Heart right ventricle (tissue), 16 donors: ENCODE results near the gene ZNF398. TPM values are rescaled to one million over a fixed set of nuclear protein-coding genes. Genes with fewer than 3 reads are reported as not detected.

Experiments
- ATAC-seq, 8 donors: fragments of 200-7000 bp; cut with Tn5 transposase; one replicate each; pipeline ENCODE4 v1.9.1; 2020; ENCODE audit warnings: mild to moderate bottlenecking in 8 of 8, moderate library complexity in 8 of 8, moderate number of reproducible peaks in 1 of 8
- DNase-seq, 2 donors: peaks; one replicate each; pipeline ENCODE4 v3.0.0-alpha.2; 2020
- H3K27ac ChIP-seq, 10 donors: fragments of 200-600 bp; sonication (generic) in 2 of 10; one replicate each; pipeline versions ENCODE4 v1.5.0 to v1.8.0; 2020 to 2022; ENCODE audit warnings: mild to moderate bottlenecking in 3 of 10
- H3K27me3 ChIP-seq, 7 donors: fragments of 200-600 bp; one replicate each; pipeline ENCODE4 v1.8.0; 2021 to 2022; ENCODE audit warnings: mild to moderate bottlenecking in 2 of 7
- H3K36me3 ChIP-seq, 9 donors: fragments of 200-600 bp; sonication (generic) in 1 of 9; one replicate each; pipeline versions ENCODE4 v1.5.0 to v1.8.0; 2020 to 2022; ENCODE audit warnings: mild to moderate bottlenecking in 2 of 9
- H3K4me1 ChIP-seq, 9 donors: fragments of 200-600 bp; sonication (generic) in 1 of 9; one replicate each; pipeline versions ENCODE4 v1.5.0 to v1.8.0; 2020 to 2022; ENCODE audit warnings: mild to moderate bottlenecking in 4 of 9
- H3K4me3 ChIP-seq, 10 donors: fragments of 200-600 bp; sonication (generic) in 2 of 10; one replicate each; pipeline versions ENCODE4 v1.5.0 to v1.8.0; 2020 to 2022; ENCODE audit warnings: mild to moderate bottlenecking in 7 of 10, moderate library complexity in 2 of 10
- H3K9me3 ChIP-seq, 11 donors: fragments of 200-600 bp in 10 of 11; sonication (generic) in 2 of 11; one replicate each; pipeline versions ENCODE4 v1.5.0 to v1.8.0; 2013 to 2022; ENCODE audit warnings: mild to moderate bottlenecking in 2 of 11, control low read depth in 1 of 11, moderate library complexity in 1 of 11
- CTCF ChIP-seq, 9 donors: fragments of 200-600 bp; sonication (generic) in 2 of 9; IDR thresholded peaks; one replicate each; pipeline versions ENCODE4 v1.5.0 to v1.8.0; 2021 to 2022; ENCODE audit warnings: antibody characterized with exemption in 9 of 9, mild to moderate bottlenecking in 5 of 9, moderate library complexity in 1 of 9
- WGBS, 2 donors: extraction: QIAGEN DNeasy Blood & Tissue Kit; methylation state at CpG; one replicate each; pipeline ENCODE4 v1.1.7; 2013; ENCODE audit warnings: inconsistent platforms in 1 of 2; 5-methylcytosine and 5-hydroxymethylcytosine counted together
- intact Hi-C, 10 donors: fragments of 100-400 bp; cut with DNase I; formaldehyde crosslinking; loops; one replicate each; pipeline versions ENCODE4 v1.11.1 to v1.14.2; 2022
- polyA plus RNA-seq, 2 donors: library from polyadenylated mRNA; stranded (reverse); fragments of 200-250 nt; gene quantifications; one replicate each; pipeline ENCODE4 v1.2.3, GENCODE V29; 2013
- total RNA-seq, 10 donors: library from RNA; stranded (reverse); fragmentation: NEBNext Ultra II Directional in 3 of 10; extraction: Animal tissue kit (Norgen Biotek cat#: 25700) in 3 of 10; gene quantifications; one replicate each; pipeline versions ENCODE4 v1.2.1 to v1.2.4, GENCODE V29; 2021 to 2023
- donor health status: Arrhythmogenic right ventricular cardiomyopathy.
- donor health status: ischemic (EF 13 %, LVEDD 7.1; RV severe dilation, severe dysfunction).
- donor health status: healthy with polysubstance abuse.
- donor health status: DM: no; HTN: yes; CAD: no.
- donor health status: DM: no; HTN: no; CAD: no.
- donor health status: ischemic (EF 25% LVEDD 6.9; RV normal size, moderate dysfunction).
- donor health status: ischemic (EF 25% LVEDD 5.7; RV mildly dilated, moderate dysfunction).
- donor health status: healthy.
- donor health status: DM: yes; HTN: yes; CAD: no.
- donor health status: Ischemic cardiomyopathy.
- donor health status: ischemic (EF 35%, LVEDD 5.7; RV mildly dilated, moderate dysfunction).
- donor health status: nonischemic (EF 11% LVEDD 7.7; RV severe dilation, severe dysfunction).
- donor health status: DM: yes; HTN: yes; CAD: no.
- donor health status: PGD.
- donor health status: ischemic (EF 29% LVEDD 5.4; RV normal size, mild dysfunction).
- donor health status: nonischemic (EF 23%, LVEDD 6.1; RV moderate dilation, normal function).

ZNF398 gene
- total and polyA plus RNA-seq, 12 donors = 2.0 to 9.2 (median 7.4) TPM

GRCh38 chr7:149209518-149210269, 62.4 kb downstream of the ZNF398 start:
- Histone ChIP-seq H3K36me3 (peaks cover 0 to 100% (median 73%) of the 10 kb centered on the region in 9 donors), H3K27ac (no peak overlapping the region), H3K27me3 (no peaks in the 10 kb centered on the region), H3K4me3 (no peak overlapping the region), H3K9me3 (no peaks in the 10 kb centered on the region), H3K4me1 (peaks cover 0 to 7% (median 0%) of the 10 kb centered on the region in 9 donors)
- peak in 7 of 9 donors; percentile 33 to 58 (median 38) for TF ChIP-seq CTCF (IDR thresholded peaks at IDR 0.05)
- DNase-seq = no peak
- ATAC-seq = no peak
- WGBS, 2 donors = 69 to 70% methylated on average over 7 of the region's 7 CpGs
- intact Hi-C loops = no loop called here

- intact Hi-C loops = no loop called here
- Histone ChIP-seq H3K27me3 (no peaks in the 10 kb centered on the region), H3K4me1 (peaks cover 0 to 7% (median 0%) of the 10 kb centered on the region in 9 donors), H3K27ac (no peak overlapping the region), H3K9me3 (no peaks in the 10 kb centered on the region), H3K4me3 (no peak overlapping the region), H3K36me3 (peaks cover 0 to 100% (median 81%) of the 10 kb centered on the region in 9 donors)
- DNase-seq = no peak
- ATAC-seq = peak in 2 of 8 donors; percentile 55 to 79
- 75 to 80% methylated on average over 11 of the region's 11 CpGs for WGBS, 2 donors
- TF ChIP-seq CTCF (IDR thresholded peaks at IDR 0.05) = no peak
These were observed 63.3 kb downstream of the ZNF398 start for GRCh38 chr7:149210551-149210950.

- intact Hi-C loops = no loop called here
- Histone ChIP-seq H3K27me3 (no peaks in the 10 kb centered on the region), H3K4me1 (peaks cover 0 to 5% (median 0%) of the 10 kb centered on the region in 9 donors), H3K27ac (no peak overlapping the region), H3K4me3 (no peak overlapping the region), H3K9me3 (no peaks in the 10 kb centered on the region), H3K36me3 (peaks cover 0 to 100% (median 78%) of the 10 kb centered on the region in 9 donors)
- TF ChIP-seq CTCF (IDR thresholded peaks at IDR 0.05) = no peak
- 69 to 71% methylated on average over 7 of the region's 7 CpGs for WGBS, 2 donors
- peak in 4 of 8 donors; percentile 18 to 80 (median 59) for ATAC-seq
- no peak for DNase-seq
These were observed 66.9 kb downstream of the ZNF398 start for GRCh38 chr7:149214020-149214720.

GRCh38 chr7:149216402-149216801, 69.1 kb downstream of the ZNF398 start:
- intact Hi-C loops = no loop called here
- Histone ChIP-seq H3K4me1 (peaks cover 0 to 5% (median 0%) of the 10 kb centered on the region in 9 donors), H3K4me3 (no peak overlapping the region), H3K9me3 (no peaks in the 10 kb centered on the region), H3K27me3 (no peaks in the 10 kb centered on the region), H3K36me3 (peaks cover 0 to 100% (median 64%) of the 10 kb centered on the region in 9 donors), H3K27ac (no peak overlapping the region)
- WGBS, 2 donors = 45 to 53% methylated on average over 2 of the region's 2 CpGs
- TF ChIP-seq CTCF (IDR thresholded peaks at IDR 0.05) = no peak
- ATAC-seq (no peak), DNase-seq (no peak)
